ENCODE results near the gene CRK. TPM values are rescaled to one million over a fixed set of nuclear protein-coding genes. Genes with fewer than 3 reads are reported as not detected.

CRK gene
- total RNA-seq, 1 donor from 2014 or later, result 70.4 TPM

GRCh38 chr17:1485423-1486376 lies 29.7 kb upstream of the CRK start:
- peak overlapping the region; percentile 81 for H3K4me3 Mint-ChIP-seq (ENCODE audit: unreplicated experiment)
- H3K36me3 Mint-ChIP-seq (ENCODE audit: low read depth), result peaks cover 22% of the 10 kb centered on the region
- H3K27ac Mint-ChIP-seq (ENCODE audit: unreplicated experiment), result peak overlapping the region; percentile 85
- peaks cover 51% of the 10 kb centered on the region for H3K4me1 Mint-ChIP-seq (ENCODE audit: low read depth)
- no peak for TF ChIP-seq CTCF (IDR thresholded peaks at IDR 0.05)
- no peak for DNase-seq (ENCODE audit: low spot score)
- H3K9me3 Mint-ChIP-seq (ENCODE audit: low read depth), result no peaks in the 10 kb centered on the region
- H3K27me3 Mint-ChIP-seq (ENCODE audit: low read depth), result no peaks in the 10 kb centered on the region

DNA sequence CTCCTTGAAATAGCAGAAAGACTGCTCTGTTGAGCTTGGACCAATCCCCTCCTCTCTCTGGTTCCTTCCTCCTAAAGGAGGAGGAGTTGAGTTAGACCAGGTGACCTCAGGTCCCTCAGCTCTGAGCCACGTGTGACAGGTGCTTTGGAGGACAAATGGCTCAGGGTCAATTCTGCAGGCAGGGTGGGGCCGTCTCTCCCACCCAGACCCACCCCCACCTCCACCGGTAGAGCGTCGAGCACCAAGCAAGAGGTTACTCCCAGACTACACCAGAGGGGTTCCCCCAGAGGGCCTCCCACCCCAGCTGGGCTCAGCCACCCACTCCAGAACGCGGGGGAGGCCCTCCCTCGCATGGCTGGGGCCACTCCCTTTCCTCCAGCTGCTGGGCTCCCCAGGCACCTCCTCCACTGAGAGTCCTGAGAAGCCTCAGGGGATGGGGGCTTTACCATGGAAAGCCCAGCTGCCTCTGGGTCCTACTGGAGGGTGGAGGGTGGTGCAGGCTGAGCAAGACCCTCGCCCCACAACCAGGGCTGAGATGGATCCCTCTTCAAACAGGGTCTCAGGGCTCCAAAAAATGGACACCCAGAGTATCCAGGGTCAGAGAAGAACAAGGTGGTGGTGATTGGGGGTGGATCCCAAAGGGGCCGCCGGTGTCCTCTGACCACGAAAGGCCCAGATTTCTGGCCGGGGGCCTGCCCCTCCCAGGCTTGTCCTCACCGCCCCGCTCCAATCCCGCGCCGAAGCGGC lies 28.8 kb upstream of the CRK start:
- Mint-ChIP-seq H3K4me3 (ENCODE audit: unreplicated experiment) (peak overlapping the region; percentile 81), H3K4me1 (ENCODE audit: low read depth) (peaks cover 43% of the 10 kb centered on the region), H3K36me3 (ENCODE audit: low read depth) (peaks cover 25% of the 10 kb centered on the region), H3K9me3 (ENCODE audit: low read depth) (no peaks in the 10 kb centered on the region), H3K27ac (ENCODE audit: unreplicated experiment) (peak overlapping the region; percentile 93), H3K27me3 (ENCODE audit: low read depth) (no peaks in the 10 kb centered on the region)
- TF ChIP-seq CTCF (IDR thresholded peaks at IDR 0.05), result peak; percentile 39
- no peak for DNase-seq (ENCODE audit: low spot score)

GRCh38 chr17:1484060-1484535 lies 28.1 kb upstream of the CRK start:
- Mint-ChIP-seq H3K4me3 (ENCODE audit: unreplicated experiment) (peak overlapping the region; percentile 81), H3K36me3 (ENCODE audit: low read depth) (peaks cover 29% of the 10 kb centered on the region), H3K4me1 (ENCODE audit: low read depth) (peaks cover 36% of the 10 kb centered on the region), H3K27ac (ENCODE audit: unreplicated experiment) (peak overlapping the region; percentile 12), H3K9me3 (ENCODE audit: low read depth) (no peaks in the 10 kb centered on the region), H3K27me3 (ENCODE audit: low read depth) (no peaks in the 10 kb centered on the region)
- no peak for DNase-seq (ENCODE audit: low spot score)
- TF ChIP-seq CTCF (IDR thresholded peaks at IDR 0.05), result no peak

DNA sequence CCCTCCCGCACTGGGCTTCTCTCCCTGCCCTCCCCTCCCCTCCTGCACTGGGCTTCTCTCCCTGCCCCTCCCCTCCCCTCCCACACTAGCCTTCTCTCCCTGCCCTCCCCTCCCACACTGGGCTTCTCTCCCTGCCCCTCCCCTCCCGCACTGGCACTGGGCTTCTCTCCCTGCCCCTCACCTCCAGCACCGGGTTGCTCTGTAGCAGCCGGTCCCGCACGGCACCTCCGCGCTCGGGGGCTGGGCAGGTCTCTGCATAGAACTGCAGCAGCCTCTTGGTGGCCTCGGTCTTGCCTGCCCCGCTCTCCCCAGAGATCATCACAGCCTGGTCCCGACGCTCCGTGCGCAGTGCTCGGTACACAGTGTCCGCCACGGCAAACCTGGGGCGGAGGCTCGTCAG lies 26.6 kb upstream of the CRK start:
- TF ChIP-seq CTCF (IDR thresholded peaks at IDR 0.05), result no peak
- Mint-ChIP-seq H3K9me3 (ENCODE audit: low read depth) (no peaks in the 10 kb centered on the region), H3K4me1 (ENCODE audit: low read depth) (peaks cover 26% of the 10 kb centered on the region), H3K27me3 (ENCODE audit: low read depth) (no peaks in the 10 kb centered on the region), H3K27ac (ENCODE audit: unreplicated experiment) (no peak overlapping the region), H3K36me3 (ENCODE audit: low read depth) (peaks cover 32% of the 10 kb centered on the region), H3K4me3 (ENCODE audit: unreplicated experiment) (no peak overlapping the region)
- no peak for DNase-seq (ENCODE audit: low spot score)

- Mint-ChIP-seq H3K27ac (ENCODE audit: unreplicated experiment) (no peak overlapping the region), H3K9me3 (ENCODE audit: low read depth) (no peaks in the 10 kb centered on the region), H3K4me1 (ENCODE audit: low read depth) (peaks cover 20% of the 10 kb centered on the region), H3K27me3 (ENCODE audit: low read depth) (no peaks in the 10 kb centered on the region), H3K4me3 (ENCODE audit: unreplicated experiment) (no peak overlapping the region), H3K36me3 (ENCODE audit: low read depth) (peaks cover 32% of the 10 kb centered on the region)
- no peak for TF ChIP-seq CTCF (IDR thresholded peaks at IDR 0.05)
- no peak for DNase-seq (ENCODE audit: low spot score)
Measured at GRCh38 chr17:1481736-1482135, 25.7 kb upstream of the CRK start.

Data from chondrocyte (in vitro differentiated cells).